Hematopoietic multipotent progenitor cell (in vitro differentiated cells): ENCODE results near the gene BANP. TPM values are rescaled to one million over a fixed set of nuclear protein-coding genes. Genes with fewer than 3 reads are reported as not detected.
A peak's percentile ranks its signal among the peaks of the same experiment; 100 is the strongest.
"Not testable (repeated sequence)": the region's sequence is repeated elsewhere in the genome, so short reads cannot be mapped to it uniquely, and the experiment has no call there.

Experiments
- DNase-seq, 3 donors: peaks; one replicate each; pipeline ENCODE4 v3.0.0-alpha.2; 2011 to 2015; ENCODE audit warnings: low read depth in 2 of 3, low spot score in 2 of 3
- total RNA-seq: library from RNA; depleted of rRNA; stranded (reverse); fragments of >200 nt; gene quantifications from one replicate; pipeline ENCODE4 v1.2.3, GENCODE V29; 2012

Gene BANP
- total RNA-seq, 1 donor, result 74.1 TPM

DNA sequence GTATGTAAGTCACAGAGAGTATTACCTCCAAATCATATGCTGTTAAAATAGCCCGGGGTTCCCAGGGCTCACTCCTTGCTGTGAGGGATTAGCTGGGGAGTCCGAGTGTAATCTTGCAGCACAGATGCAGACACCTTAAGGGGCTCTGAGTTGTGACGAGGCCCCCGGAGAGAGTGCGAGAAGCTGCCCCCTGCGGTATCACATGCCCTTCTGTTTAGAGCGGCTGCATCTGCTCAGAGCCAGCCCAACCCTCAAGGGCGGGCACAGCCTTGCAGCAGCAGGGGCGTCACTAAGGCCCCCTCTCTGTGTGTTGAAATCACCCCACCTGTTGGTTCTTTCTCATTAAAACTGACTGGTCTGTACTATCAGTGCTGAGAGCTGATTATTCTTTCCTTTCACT lies 37.4 kb downstream of the BANP start:
- not testable (repeated sequence) for DNase-seq

DNA sequence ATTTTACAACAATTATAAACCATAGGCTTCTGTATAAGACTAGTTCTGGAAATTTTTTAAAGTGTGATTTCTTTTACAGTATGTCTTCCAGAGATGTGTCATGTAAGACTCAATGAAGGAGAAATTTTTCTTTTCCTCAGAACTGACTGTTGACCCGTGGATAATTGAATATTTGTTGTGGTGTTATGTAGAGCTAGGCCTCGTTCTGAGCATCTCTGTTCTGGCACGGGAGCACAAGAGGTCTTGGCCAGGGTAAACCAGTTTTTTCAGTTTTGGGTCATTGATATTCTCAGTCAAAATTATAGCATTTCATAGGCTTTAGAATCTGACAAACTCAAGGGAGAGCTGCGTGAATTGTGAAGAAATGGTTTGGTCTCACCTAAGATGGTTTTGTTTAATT lies 39.0 kb downstream of the BANP start:
- not testable (repeated sequence) for DNase-seq

DNA sequence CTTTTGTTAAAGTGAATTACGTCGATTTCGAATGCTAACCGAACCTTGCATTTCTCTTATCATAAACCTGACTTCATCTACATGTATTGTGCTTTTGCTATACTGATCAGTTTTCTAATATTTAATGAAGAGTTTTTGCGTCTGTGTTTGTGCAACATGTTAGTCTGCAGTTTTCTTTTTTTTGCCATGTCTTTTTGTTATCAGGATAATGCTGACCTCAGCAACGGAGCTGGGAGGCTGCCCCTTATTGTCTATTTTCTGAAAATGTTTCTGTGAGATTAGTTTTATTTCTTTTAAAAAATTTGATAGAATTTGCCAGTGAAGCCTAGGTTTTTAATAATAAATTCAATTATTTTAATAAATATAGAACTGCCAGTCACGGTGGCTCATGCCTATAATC lies 40.9 kb downstream of the BANP start:
- DNase-seq, result not testable (repeated sequence)

DNA sequence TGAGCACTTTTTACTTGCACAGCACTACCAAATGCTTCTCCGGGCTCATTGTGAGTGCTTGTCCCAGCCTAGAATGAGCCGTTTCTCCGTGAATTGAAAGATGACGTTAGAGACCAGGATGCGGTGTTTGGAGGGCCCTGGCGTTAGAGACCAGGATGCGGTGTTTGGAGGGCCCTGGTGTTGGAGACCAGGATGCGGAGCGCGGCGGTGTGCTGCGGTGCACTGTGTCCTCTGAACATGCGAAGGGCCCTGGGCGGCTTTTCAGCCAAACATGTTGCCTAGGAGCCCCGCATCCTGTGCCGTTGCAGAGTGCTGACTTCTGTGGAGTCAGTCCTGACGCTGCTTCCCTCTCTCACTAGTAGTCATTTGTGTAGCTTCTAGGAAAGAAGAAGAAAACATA lies 42.7 kb downstream of the BANP start:
- no peak for DNase-seq

DNA sequence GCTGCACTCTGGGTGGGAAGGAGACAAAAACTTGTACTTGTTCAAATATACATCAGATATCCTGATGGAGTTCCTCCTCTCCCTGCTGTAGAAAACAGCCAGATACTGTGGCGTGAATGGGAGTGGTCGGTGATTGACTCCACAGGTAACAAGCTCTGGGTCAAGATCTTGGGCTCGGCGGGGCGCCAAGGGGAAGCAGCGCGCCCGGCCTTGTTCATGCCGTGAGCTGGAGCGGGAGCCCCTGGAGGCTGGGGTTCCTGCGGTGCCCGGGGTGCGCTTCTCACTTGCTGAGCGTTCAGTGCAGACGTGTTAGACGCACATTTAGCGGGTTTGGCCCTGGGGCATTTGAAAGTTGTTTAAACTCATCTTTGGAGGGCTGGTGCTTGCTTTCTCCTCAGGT lies 44.4 kb downstream of the BANP start:
- no peak for DNase-seq

DNA sequence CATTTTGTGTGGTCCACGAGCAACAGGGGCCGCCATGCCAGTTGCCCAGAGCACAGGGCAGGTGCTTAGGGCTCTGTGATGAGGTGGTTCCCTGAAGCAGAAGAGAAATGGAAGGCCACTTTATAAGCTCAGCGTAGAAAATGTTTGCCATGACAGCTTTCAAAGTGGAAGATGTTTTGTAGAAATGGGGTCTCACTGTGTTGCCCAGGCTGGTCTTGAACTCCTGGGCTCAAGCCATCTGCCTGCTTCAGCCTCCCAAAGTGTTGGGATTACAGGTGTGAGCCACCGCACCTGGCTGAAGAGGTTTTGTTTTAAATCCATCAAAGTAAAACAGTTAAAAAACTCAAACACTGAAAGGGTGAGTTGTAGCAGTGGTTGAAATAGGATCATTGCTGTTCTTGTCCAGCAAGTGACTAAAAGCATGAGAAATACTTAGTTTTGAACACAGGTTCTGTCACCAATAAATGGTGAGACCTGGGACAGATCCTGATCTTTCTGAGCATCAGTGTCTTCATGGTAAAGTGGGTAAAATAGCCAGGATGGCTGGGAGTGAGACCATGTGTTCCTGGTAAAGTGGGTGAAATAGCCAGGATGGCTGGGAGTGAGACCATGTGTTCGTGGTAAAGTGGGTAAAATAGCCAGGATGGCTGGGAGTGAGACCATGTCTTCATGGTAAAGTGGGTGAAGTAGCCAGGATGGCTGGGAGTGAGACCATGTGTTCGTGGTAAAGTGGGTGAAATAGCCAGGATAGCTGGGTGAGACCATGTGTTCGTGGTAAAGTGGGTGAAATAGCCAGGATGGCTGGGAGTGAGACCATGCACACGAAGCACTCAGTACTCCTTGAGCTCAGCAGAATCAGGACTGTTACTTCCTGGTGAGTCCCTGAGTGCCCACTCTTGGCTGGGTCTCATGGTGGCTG lies 46.0 kb downstream of the BANP start:
- no peak for DNase-seq

DNA sequence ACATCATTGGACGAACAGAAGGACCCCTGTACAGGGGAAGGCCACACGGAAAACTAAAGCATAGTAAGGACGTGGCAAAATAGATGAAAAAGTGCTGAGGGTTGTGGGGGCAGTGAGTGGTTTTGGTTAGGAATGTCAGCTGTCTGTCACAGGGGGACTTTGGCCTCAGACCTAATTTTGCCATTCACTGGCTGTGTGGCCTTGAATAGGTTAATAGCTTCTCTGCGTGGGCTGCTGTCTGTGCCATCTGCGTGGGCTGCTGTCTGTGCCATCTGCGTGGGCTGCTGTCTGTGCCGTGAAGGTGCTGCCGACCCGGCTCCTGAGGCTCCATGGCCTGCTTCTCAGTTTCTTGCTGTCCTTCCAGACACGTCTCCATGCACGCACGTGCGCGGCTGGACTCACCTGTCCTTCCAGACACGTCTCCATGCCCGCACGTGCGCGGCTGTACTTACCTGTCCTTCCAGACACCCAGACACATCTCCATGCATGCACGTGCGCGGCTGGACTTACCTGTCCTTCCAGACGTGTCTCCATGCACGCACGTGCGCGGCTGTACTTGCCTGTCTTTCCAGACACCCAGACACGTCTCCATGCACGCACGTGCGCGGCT lies 47.1 kb downstream of the BANP start:
- DNase-seq, result not testable (repeated sequence)

DNA sequence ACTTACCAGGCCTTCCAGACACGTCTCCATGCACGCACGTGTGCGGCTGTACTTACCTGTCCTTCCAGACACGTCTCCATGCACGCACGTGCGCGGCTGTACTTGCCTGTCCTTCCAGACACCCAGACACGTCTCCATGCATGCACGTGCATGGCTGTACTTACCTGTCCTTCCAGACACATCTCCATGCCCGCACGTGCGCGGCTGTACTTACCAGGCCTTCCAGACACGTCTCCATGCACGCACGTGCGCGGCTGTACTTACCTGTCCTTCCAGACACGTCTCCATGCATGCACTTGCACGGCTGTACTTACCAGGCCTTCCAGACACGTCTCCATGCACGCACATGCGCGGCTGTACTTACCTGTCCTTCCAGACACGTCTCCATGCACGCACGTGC lies 47.8 kb downstream of the BANP start:
- DNase-seq, result not testable (repeated sequence)

DNA sequence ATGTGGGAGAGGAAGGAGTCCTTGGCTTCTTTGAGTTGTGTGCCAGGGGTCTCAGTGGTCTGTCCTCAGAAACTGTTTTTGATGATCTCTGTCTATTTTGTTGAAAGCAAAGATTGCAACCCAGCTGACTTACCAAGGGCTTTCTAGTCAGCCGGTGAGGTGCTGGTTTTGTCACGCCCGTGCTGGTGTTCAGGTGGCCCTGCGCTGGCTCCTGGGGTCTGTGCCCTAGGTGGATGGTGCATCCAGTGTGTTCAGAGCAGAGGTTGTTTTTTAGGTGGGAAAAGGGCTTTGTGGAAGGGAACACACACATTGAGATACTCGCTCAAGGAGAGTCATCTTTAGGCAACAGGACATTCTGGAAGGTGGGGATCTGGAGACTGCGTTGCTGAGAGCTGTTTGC lies 51.0 kb downstream of the BANP start:
- no peak for DNase-seq

DNA sequence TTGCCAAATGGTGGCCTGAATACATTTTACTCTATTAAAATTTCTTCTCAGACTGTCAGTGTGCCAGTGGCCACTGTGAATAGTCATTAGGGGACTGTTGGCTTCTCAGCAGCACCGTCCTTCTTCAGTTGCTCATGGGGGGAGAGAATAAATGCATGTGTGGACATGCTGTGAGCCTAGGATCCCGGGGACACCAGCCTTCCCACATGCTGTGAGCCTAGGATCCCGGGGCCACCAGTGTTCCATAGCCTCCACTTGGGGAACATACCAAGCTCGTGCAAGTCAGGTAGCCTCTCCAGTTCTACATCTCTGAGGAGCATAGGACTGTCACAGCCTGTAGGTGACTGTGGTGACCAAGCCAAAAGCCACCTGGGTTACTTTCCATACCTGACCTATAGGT lies 51.5 kb downstream of the BANP start:
- DNase-seq, result no peak

DNA sequence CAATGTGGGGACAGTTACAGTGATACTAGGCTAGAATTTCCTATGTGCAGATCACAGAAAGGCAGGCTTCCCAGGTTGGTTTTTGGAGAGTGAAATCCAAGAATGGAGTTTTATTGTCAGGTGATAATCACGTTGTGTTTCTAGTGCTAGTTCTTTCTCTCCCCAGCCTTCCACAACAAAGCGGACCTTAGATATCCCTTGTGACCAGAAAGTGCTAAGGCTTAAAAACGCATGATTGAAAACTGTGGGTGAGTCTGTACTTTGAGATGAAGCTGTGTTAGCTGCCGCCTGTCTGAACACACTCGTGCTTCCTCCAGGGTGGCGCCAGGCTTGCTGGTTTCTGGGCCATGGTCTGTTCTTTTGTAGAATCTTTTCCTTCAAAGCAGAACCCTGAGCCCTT lies 52.1 kb downstream of the BANP start:
- DNase-seq, result no peak

DNA sequence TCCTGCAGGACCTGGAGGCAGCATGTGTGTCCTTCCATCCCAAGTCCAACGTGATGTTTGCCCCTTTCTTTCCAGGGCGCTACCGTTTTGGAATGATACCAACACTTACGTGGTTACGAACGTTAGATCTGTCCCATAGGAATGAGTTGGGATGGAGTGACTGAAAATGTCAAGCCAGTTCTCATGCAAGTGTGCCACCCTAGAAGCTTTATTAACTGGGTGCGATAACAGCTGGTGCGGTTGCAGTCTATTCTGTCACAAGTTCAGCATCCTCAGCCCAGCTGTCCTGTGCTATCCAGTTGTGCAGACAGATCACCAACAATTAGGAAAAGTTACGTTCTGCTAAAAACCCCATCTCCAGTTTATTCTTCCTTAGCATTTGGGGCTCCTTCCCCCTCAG lies 52.5 kb downstream of the BANP start:
- no peak for DNase-seq

DNA sequence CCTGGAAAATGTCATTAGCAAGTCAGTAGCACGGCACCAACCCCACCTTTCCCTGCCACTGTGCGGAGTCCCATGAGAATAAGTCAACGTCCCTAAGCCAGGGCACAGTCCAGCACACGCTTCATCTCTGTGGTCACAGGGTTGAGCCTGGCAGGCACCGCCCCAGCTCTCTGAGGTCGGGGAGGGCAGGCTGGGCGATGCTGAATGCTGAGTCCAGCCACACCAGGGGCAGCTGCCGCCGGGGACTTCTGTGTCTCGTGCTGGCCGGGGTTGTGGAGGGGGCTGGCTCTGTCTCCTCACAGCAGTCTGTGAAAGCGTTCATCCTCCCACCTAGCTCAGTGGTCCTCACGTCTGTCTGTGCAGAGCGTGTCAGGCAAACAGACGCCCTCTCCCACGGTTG lies 53.2 kb downstream of the BANP start:
- DNase-seq, result no peak

DNA sequence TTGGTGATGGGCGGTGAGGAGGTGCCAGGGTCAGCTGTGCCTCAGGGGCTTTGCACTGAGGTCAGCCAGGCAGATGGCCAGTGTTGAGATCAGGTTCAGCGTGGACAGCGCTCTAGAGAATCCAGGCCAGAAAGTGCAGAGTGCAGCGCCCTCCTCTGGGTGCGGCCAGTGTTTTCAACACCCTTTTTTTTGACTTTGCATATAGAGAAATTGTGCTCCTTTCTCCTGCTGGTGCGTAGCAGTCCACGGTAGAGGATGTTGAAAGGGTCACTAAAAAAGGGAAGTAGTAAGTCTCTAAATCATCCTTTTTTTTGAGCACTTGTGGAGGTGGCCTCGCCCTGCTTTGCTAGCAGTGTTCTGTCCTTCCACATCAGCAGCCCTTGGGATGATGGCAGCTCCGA lies 53.9 kb downstream of the BANP start:
- peak in 2 of 3 donors; percentile 52 to 80 for DNase-seq

DNA sequence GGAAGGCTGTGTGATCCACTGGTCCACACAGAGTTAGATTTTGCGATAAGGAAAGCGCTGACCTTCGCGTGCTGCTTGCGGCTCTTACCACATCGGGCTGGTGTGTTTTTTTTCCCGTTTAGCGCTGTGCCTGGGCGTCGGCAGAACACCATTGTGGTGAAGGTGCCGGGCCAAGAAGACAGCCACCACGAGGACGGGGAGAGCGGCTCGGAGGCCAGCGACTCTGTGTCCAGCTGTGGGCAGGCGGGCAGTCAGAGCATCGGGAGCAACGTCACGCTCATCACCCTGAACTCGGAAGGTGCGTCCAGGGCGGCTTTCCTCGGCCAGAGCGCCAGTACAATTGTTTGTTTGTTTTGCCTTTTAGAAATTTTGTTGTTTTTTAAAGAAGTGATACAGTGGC lies 54.7 kb downstream of the BANP start:
- DNase-seq, result no peak

DNA sequence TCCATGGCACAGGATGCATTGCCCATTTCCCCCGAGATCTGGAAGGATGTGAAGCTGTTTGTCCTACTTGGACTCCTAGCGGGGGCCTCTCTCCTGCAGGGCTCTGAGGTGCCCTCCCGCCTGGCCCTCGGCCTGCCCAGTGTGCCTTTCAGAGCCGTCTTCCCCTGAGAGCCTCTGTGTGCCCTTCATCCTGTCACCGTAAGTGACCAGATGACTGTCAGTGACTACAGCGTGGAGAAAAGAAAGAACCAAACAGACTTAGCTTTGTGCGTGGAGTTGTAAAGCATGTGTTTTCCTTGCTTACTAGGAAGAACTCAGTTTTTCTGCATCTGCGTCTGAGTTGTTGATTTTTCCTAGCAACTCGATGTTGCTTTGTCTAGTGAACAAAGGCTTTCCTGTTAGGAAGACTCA lies 56.1 kb downstream of the BANP start:
- no peak for DNase-seq

DNA sequence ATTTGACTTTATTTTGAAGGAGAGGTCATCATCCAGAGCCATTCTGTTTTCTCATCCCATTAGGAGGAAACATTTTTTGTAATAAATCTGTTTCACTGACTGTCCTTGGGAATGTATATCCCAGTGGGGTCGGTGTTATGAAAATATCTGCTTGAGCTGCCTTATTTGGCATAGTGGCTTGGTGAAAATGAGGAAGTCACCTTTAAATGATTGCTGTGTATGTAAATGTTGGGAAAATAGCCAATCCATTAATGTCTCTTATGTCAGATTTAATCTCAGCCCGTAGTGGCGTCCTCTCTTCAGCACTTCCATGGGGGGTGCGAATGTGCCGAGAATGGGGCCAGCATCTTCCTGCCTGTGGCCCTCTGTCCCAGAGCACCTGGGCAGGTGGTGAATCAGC lies 57.6 kb downstream of the BANP start:
- DNase-seq, result peak in 1 of 3 donors; percentile 19

DNA sequence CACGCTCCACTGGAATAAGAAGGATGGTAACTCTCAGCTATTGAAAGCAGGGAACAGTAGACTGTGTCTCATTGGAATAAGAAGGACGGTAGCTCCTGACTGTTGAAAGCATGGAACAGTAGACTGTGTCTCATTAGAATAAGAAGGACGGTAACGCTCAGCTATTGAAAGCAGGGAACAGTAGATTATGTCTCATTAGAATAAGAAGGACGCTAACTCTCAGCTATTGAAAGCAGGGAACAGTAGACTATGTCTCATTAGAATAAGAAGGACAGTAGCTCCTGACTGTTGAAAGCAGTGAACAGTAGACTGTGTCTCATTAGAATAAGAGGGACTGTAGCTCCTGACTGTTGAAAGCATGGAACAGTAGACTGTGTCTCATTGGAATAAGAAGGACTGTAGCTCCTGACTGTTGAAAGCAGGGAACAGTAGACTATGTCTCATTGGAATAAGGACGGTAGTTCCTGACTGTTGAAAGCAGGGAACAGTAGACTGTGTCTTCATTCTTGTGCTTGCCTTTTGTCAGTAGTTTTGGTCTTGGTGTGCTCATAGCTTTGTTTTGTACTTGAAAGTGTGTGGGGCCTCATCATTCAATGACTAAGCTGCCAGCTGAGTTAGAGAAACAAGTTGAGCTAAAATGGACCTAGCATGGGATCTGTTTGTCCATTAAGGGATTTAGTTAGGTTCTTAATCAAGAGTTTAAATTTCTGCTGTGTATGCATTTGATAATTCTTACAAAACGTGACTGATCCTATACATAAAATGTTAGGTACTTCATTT lies 58.5 kb downstream of the BANP start:
- no peak for DNase-seq

DNA sequence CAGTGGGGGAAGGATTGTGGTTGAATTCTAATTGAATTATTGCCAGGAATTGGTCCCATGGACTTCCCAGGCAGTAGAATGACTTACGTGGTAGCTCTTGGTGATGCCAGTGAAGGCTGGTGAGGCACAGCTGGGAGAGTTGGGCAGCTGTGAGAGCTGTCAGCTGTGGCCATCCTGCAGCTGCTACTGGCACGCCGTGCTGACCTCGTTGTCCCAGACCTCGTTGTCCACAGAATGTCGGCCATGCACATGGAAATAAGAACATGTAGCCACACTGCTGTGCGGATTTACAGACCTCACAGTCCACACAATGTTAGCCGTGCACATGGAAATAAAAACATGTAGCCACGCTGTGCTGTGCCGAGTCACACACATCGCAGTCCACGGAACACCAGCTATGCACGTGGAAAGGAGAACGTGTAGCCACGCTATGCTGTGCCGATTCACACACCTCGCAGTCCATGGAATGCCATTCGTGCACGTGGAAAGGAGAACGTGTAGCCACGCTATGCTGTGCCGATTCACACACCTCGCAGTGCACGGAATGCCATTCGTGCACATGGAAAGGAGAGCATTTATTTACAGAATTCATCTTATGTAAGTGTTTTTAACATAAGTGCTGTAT lies 59.2 kb downstream of the BANP start:
- DNase-seq, result no peak

DNA sequence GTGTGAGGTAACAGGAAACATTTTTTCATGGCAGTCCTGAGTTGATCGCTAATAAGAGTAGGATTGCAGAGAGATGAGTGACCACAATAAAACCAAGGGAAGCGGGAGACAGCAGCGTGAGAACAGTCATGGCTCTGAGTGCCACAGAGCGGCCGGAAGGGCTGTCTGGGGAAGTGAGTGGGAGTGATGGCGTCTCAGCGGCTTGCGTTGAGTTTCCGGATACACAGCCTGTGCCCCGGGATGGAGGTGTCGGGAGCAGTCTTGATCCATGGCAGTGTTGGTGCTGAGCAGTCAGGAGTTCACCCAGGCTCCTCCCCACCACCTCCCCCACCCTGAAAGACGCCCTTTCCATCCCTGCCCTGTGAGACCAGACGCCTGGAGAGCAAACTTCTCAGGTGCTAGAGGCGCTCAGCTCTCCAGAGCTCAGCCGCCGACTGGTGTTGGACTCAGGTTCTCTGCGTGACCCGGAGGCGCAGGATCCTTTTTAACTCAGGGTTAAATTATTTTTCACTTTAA lies 59.8 kb downstream of the BANP start:
- no peak for DNase-seq

DNA sequence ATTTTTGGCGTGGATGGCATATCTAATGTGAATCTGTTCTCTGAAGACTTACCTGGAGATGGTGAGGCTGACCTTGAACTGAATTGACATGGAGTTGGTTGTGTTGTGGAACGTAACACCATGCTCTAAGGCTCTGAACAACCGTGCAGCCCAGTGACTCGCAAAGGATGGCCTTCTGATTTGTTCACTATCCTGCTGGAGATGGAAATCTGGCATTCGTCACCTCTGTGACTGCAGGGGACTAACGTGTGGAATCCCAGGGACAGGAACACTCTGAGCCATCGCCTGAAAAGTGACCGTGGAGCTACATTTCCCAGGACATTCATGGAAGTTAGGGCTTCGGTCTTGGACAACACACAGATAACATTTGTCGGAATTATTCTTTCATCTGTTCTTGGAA lies 61.1 kb downstream of the BANP start:
- no peak for DNase-seq
